NT2/D1 (cell line): Measurements from ENCODE around the gene APOL6.

Source experiments
- SUZ12 ChIP-seq: IDR thresholded peaks from 2 replicates; pipeline ENCODE4 v1.6.1; 2011; ENCODE audit not compliant: insufficient read length, insufficient read depth; ENCODE audit errors: extremely low read depth
- ZNF274 ChIP-seq: IDR thresholded peaks from 2 replicates; pipeline ENCODE4 v1.6.1; 2011; ENCODE audit warnings: mild to moderate bottlenecking, low read depth, low read length

- TF ChIP-seq SUZ12 (no peak), ZNF274 (no peak)
Measured at GRCh38 chr22:35712672-35713071, 64.4 kb downstream of the APOL6 start.
